Keratinocyte (primary cell): ENCODE results near the gene GTF2A1L. TPM values are rescaled to one million over a fixed set of nuclear protein-coding genes. Genes with fewer than 3 reads are reported as not detected.

Experiments
- DNase-seq: peaks from one replicate; pipeline ENCODE4 v3.0.0-alpha.2; 2011; ENCODE audit warnings: low read depth, missing footprints, low spot score
- FAIRE-seq: peaks from 2 replicates; lab custom pipeline; 2011; peaks lifted over from hg19 to GRCh38; lab: Jason Lieb, UNC
- H2AFZ ChIP-seq: 2 replicates; pipeline ENCODE4 v1.6.0; 2012; ENCODE audit warnings: low read length, control low read depth, inconsistent platforms; ENCODE audit not compliant: control insufficient read depth
- H3K27ac ChIP-seq: 2 replicates; pipeline ENCODE4 v1.5.1; 2011; ENCODE audit warnings: low read length; ENCODE audit not compliant: control insufficient read depth, insufficient read depth
- H3K27me3 ChIP-seq: 3 replicates; pipeline ENCODE4 v1.6.0; 2011; ENCODE audit warnings: low read length; ENCODE audit not compliant: control insufficient read depth, insufficient read depth; ENCODE audit errors: extremely low read depth
- H3K36me3 ChIP-seq, 2 experiments: 2 replicates in 1 of 2; 3 replicates in 1 of 2; pipeline ENCODE4 v1.5.1; 2011; ENCODE audit warnings: low read length in 2 of 2, mild to moderate bottlenecking in 1 of 2; ENCODE audit not compliant: control insufficient read depth in 2 of 2, insufficient read depth in 2 of 2; ENCODE audit errors: extremely low read depth in 1 of 2
- H3K4me1 ChIP-seq: 3 replicates; pipeline ENCODE4 v1.5.1; 2011; ENCODE audit warnings: low read length; ENCODE audit not compliant: control insufficient read depth, insufficient read depth; ENCODE audit errors: extremely low read depth
- H3K4me2 ChIP-seq: 3 replicates; pipeline ENCODE4 v1.6.0; 2011; ENCODE audit warnings: low read depth, low read length; ENCODE audit not compliant: control insufficient read depth, insufficient read depth; ENCODE audit errors: extremely low read depth
- H3K4me3 ChIP-seq, 3 experiments: fragments of 200-600 bp in 1 of 3; sonication (generic) in 1 of 3; 2 replicates in 2 of 3; 3 replicates in 1 of 3; pipeline ENCODE4 v1.5.1; 2011 to 2016; ENCODE audit warnings: low read length in 3 of 3, mild to moderate bottlenecking in 3 of 3, control low read depth in 2 of 3, inconsistent platforms in 1 of 3, low read depth in 1 of 3, mixed read lengths in 1 of 3, mixed run types in 1 of 3, moderate library complexity in 1 of 3; ENCODE audit not compliant: control insufficient read depth in 2 of 3, insufficient read depth in 2 of 3; ENCODE audit errors: extremely low read depth in 1 of 3
- H3K79me2 ChIP-seq: 2 replicates; pipeline ENCODE4 v1.6.0; 2012; ENCODE audit warnings: low read length; ENCODE audit not compliant: control insufficient read depth, insufficient read depth
- H3K9ac ChIP-seq: 3 replicates; pipeline ENCODE4 v1.6.0; 2011; ENCODE audit warnings: low read length; ENCODE audit not compliant: control insufficient read depth, insufficient read depth; ENCODE audit errors: extremely low read depth
- H3K9me1 ChIP-seq: 3 replicates; pipeline ENCODE4 v1.6.0; 2011; ENCODE audit warnings: low read length; ENCODE audit not compliant: control insufficient read depth, insufficient read depth; ENCODE audit errors: extremely low read depth
- H3K9me3 ChIP-seq: 2 replicates; pipeline ENCODE4 v1.5.1; 2012; ENCODE audit warnings: low read depth, low read length; ENCODE audit not compliant: control insufficient read depth
- H4K20me1 ChIP-seq: 3 replicates; pipeline ENCODE4 v1.6.0; 2011; ENCODE audit warnings: low read length; ENCODE audit not compliant: control insufficient read depth, insufficient read depth; ENCODE audit errors: extremely low read depth
- CTCF ChIP-seq, 3 experiments: IDR thresholded peaks in 1 of 3; conservative IDR thresholded peaks in 1 of 3; optimal IDR thresholded peaks in 1 of 3; 2 replicates in 2 of 3; 3 replicates in 1 of 3; pipeline versions ENCODE3 to v1.5.1; 2011; ENCODE audit warnings: low read length in 3 of 3, mild to moderate bottlenecking in 3 of 3, moderate library complexity in 2 of 3, control low read depth in 1 of 3, inconsistent platforms in 1 of 3; ENCODE audit not compliant: insufficient read depth in 2 of 3; ENCODE audit errors: extremely low read depth in 1 of 3
- EZH2 ChIP-seq: IDR thresholded peaks from one replicate; pipeline ENCODE4 v1.6.1; 2012; ENCODE audit warnings: inconsistent platforms, mild to moderate bottlenecking, low read length, moderate library complexity
- dilution Hi-C: fragments of 300-500 bp; cut with MboI; formaldehyde crosslinking; loops from one replicate; pipeline ENCODE4 v1.7.0; 2020; ENCODE audit warnings: low sequenced_read_pairs; ENCODE audit not compliant: extremely low pct_ligation_motif_present
- polyA plus RNA-seq, 5 experiments: library from polyadenylated mRNA; depleted of rRNA in 3 of 5; stranded (reverse) in 3 of 5; stranded (forward) in 1 of 5; unstranded in 1 of 5; fragments of >200 nt; gene quantifications; 1 replicate in 1 of 5; 2 replicates in 3 of 5; 3 replicates in 1 of 5; pipeline versions ENCODE4 v1.2.1 to v1.2.3, GENCODE V29; 2011 to 2012; ENCODE audit warnings: missing spikeins in 2 of 5, low read depth in 1 of 5, low replicate concordance in 1 of 5

GTF2A1L gene
- polyA plus RNA-seq, 1 donor (not counting 4 experiments of a cell fraction or from before 2014, with no cell fraction given), result not detected

- Histone ChIP-seq H3K27ac (no peak overlapping the region), H3K9me3 (no peaks in the 10 kb centered on the region), H3K36me3 (no peaks in the 10 kb centered on the region), H3K4me2 (no peak overlapping the region), H4K20me1 (no peaks in the 10 kb centered on the region), H3K4me3 (no peak overlapping the region), H3K4me1 (no peaks in the 10 kb centered on the region), H3K79me2 (no peaks in the 10 kb centered on the region), H3K27me3 (no peaks in the 10 kb centered on the region), H3K9ac (no peak overlapping the region), H3K9me1 (no peaks in the 10 kb centered on the region), H2AFZ (no peak overlapping the region)
- no peak for TF ChIP-seq CTCF (optimal IDR thresholded peaks at IDR 0.05 in 1 of 3, IDR thresholded peaks at IDR 0.05 in 1 of 3, conservative IDR thresholded peaks at IDR 0.05 in 1 of 3; ENCODE audit: extremely low read depth in 1 of 3, insufficient read depth in 2 of 3, low read length in 3 of 3)
- no peak for TF ChIP-seq EZH2
- FAIRE-seq (no peak), DNase-seq (no peak)
- dilution Hi-C loops, result no loop called here
Measured at GRCh38 chr2:48721158-48721557, 103.5 kb downstream of the GTF2A1L start.

GRCh38 chr2:48722391-48722790 is 104.7 kb downstream of the GTF2A1L start:
- Histone ChIP-seq H3K9ac (no peak overlapping the region), H3K79me2 (no peaks in the 10 kb centered on the region), H3K4me3 (no peak overlapping the region), H3K27ac (no peak overlapping the region), H4K20me1 (no peaks in the 10 kb centered on the region), H3K9me1 (no peaks in the 10 kb centered on the region), H3K9me3 (no peaks in the 10 kb centered on the region), H3K4me2 (no peak overlapping the region), H3K27me3 (no peaks in the 10 kb centered on the region), H2AFZ (no peak overlapping the region), H3K4me1 (no peaks in the 10 kb centered on the region), H3K36me3 (no peaks in the 10 kb centered on the region)
- dilution Hi-C loops, result no loop called here
- DNase-seq, result no peak
- FAIRE-seq, result no peak
- TF ChIP-seq CTCF (optimal IDR thresholded peaks at IDR 0.05 in 1 of 3, IDR thresholded peaks at IDR 0.05 in 1 of 3, conservative IDR thresholded peaks at IDR 0.05 in 1 of 3; ENCODE audit: extremely low read depth in 1 of 3, insufficient read depth in 2 of 3, low read length in 3 of 3), result no peak
- no peak for TF ChIP-seq EZH2
